ENCODE measurements around the gene CBX6. TPM values are rescaled to one million over a fixed set of nuclear protein-coding genes. Genes with fewer than 3 reads are reported as not detected.

Gene CBX6
- total RNA-seq, 1 experiment from 2014 or later = 90.0 TPM

- no peaks in the 10 kb centered on the region for H3K27me3 ChIP-seq (ENCODE audit: insufficient read depth, low read length)
- H3K4me3 ChIP-seq (replicated peaks in 1 of 2; ENCODE audit: low read depth in 1 of 2, low read length in 2 of 2) = no peak overlapping the region
- H3K27ac ChIP-seq (ENCODE audit: low read depth, low read length) = no peak overlapping the region
- no peaks in the 10 kb centered on the region for H3K9me3 ChIP-seq (ENCODE audit: control insufficient read depth in 1 of 2, insufficient read depth in 1 of 2, low read depth in 1 of 2, low read length in 2 of 2)
- H3K36me3 ChIP-seq (ENCODE audit: control insufficient read depth in 1 of 2, insufficient read depth in 2 of 2, low read length in 2 of 2) = no peaks in the 10 kb centered on the region
- no TSS peak for BruUV-seq (replicated peaks)
- no peaks in the 10 kb centered on the region for H3K79me2 ChIP-seq (ENCODE audit: insufficient read depth, low read length)
- no peak overlapping the region for H2AFZ ChIP-seq (ENCODE audit: low read depth, low read length, poor library complexity, severe bottlenecking)
- TF ChIP-seq CBX3 (IDR thresholded peaks at IDR 0.05; ENCODE audit: low read depth) (no peak), CEBPB (IDR thresholded peaks at IDR 0.05; ENCODE audit: low read depth) (no peak), TCF7L2 (IDR thresholded peaks at IDR 0.05; ENCODE audit: borderline replicate concordance, extremely low read depth, insufficient read depth, insufficient read length) (no peak), EZH2 (IDR thresholded peaks at IDR 0.05) (no peak), ZBTB33 (IDR thresholded peaks at IDR 0.05; ENCODE audit: extremely low read depth, insufficient replicate concordance, low read length) (no peak), RAD21 (IDR thresholded peaks at IDR 0.05; ENCODE audit: low read depth) (no peak), YY1 (IDR thresholded peaks at IDR 0.05; ENCODE audit: extremely low read depth, insufficient replicate concordance, low read depth, low read length) (no peak), POLR2AphosphoS5 (IDR thresholded peaks at IDR 0.05; ENCODE audit: low read depth, low read length) (no peak), SIN3A (IDR thresholded peaks at IDR 0.05; ENCODE audit: low read depth) (no peak), ZFX (IDR thresholded peaks at IDR 0.05) (no peak), ATF3 (IDR thresholded peaks at IDR 0.05) (no peak), JUND (IDR thresholded peaks at IDR 0.05) (no peak), POLR2A (IDR thresholded peaks at IDR 0.05; ENCODE audit: borderline replicate concordance, extremely low read depth, insufficient read depth, insufficient read length) (no peak), ELF1 (IDR thresholded peaks at IDR 0.05; ENCODE audit: borderline replicate concordance, low read depth) (no peak), EGR1 (IDR thresholded peaks at IDR 0.05; ENCODE audit: low read depth) (no peak), EZH2phosphoT487 (IDR thresholded peaks at IDR 0.05; ENCODE audit: borderline replicate concordance) (no peak), CTCF (IDR thresholded peaks at IDR 0.05 in 2 of 3, conservative IDR thresholded peaks at IDR 0.05 in 1 of 3; ENCODE audit: borderline replicate concordance in 1 of 3, insufficient read depth in 1 of 3, low read depth in 2 of 3, low read length in 2 of 3) (no peak), SRF (IDR thresholded peaks at IDR 0.05; ENCODE audit: low read depth) (no peak), ZNF274 (IDR thresholded peaks at IDR 0.05; ENCODE audit: low read depth, low read length) (no peak)
- TF ChIP-seq, protein P1, sequence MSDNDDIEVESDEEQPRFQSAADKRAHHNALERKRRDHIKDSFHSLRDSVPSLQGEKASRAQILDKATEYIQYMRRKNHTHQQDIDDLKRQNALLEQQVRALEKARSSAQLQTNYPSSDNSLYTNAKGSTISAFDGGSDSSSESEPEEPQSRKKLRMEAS (IDR thresholded peaks at IDR 0.05) = no peak
- H3K9me2 ChIP-seq (ENCODE audit: insufficient read depth) = no peaks in the 10 kb centered on the region
- no peaks in the 10 kb centered on the region for H4K20me1 ChIP-seq (ENCODE audit: insufficient read depth)
- DNase-seq (ENCODE audit: low read depth, low spot score) = no peak
- ChIA-PET CTCF (no interaction called here), POLR2A (no interaction called here), RAD21 (ENCODE audit: low non-redundant PET in 1 of 2, low total read pairs in 2 of 2, uncharacterized antibody in 2 of 2, unreplicated experiment in 2 of 2) (no interaction called here)
- no peak for ATAC-seq
- H3K4me2 ChIP-seq (ENCODE audit: low read length) = no peak overlapping the region
- H3K9ac ChIP-seq (ENCODE audit: low read length) = no peak overlapping the region
- H3K4me1 ChIP-seq (ENCODE audit: control insufficient read depth in 1 of 2, insufficient read depth in 2 of 2, low read length in 2 of 2) = no peaks in the 10 kb centered on the region
- intact Hi-C loops (cut with micrococcal nuclease) = no loop called here
These were observed 19.2 kb upstream of the CBX6 start for GRCh38 chr22:38891256-38891655.

All from HCT116 (cell line).